ENCODE data around the gene SLC35F5. TPM values are rescaled to one million over a fixed set of nuclear protein-coding genes. Genes with fewer than 3 reads are reported as not detected.

The SLC35F5 gene
- polyA plus RNA-seq, 2 of the 4 experiments (the other 2 are of a cell fraction), result 45.6 to 86.6 TPM

GRCh38 chr2:113760400-113760799 is 4.0 kb upstream of the SLC35F5 start:
- ATAC-seq, result no peak

GRCh38 chr2:113757138-113757657 is 756 bp upstream of the SLC35F5 start:
- Histone ChIP-seq H3K4me2 (peak overlapping the region; percentile 76), H3K9me3 (no peaks in the 10 kb centered on the region), H3K27ac (peak overlapping the region; percentile 89 to 94), H3K4me1 (peaks cover 15% of the 10 kb centered on the region), H3K4me3 (peak overlapping the region; percentile 77)
- POLR2A ChIA-PET, result interaction anchor here (0.6 to 2.6 kb wide), 23 partner anchors 11 to 206 kb away, joined by 3 to 43 read pairs (median 5); partner anchors contain the start of gene ACTR3
- peak in 1 of 2 experiments; percentile 2; a peak in 3 of 6 replicates for ATAC-seq
- no peak for DNase-seq (ENCODE audit: low read depth in 1 of 2, low spot score in 1 of 2)
- TF ChIP-seq EHF (CRISPR knock-in tag; IDR thresholded peaks at IDR 0.05) (no peak), ZC3H11A (IDR thresholded peaks at IDR 0.05) (no peak), MAFK (IDR thresholded peaks at IDR 0.05; ENCODE audit: partially characterized antibody) (peak; percentile 45)
- CTCF ChIA-PET, result interaction anchor here (1.0 to 1.6 kb wide), 2 partner anchors 13 to 153 kb away, joined by 3 to 4 read pairs; no protein-coding TSS in a partner anchor
- WGBS (ENCODE audit: missing lambda C conversion rate), result 32% methylated on average over 17 of the region's 17 CpGs
- FAIRE-seq, result no peak

More at GRCh38 chr2:113760400-113760799, 4.0 kb upstream of the SLC35F5 start:
- ChIA-PET POLR2A (no interaction called here), CTCF (no interaction called here)
- TF ChIP-seq CEBPB (IDR thresholded peaks at IDR 0.05), result no peak
- TF ChIP-seq ESRRA (IDR thresholded peaks at IDR 0.05; ENCODE audit: borderline replicate concordance, low read length), result no peak
- 25% methylated on average over 1 of the region's 1 CpG for WGBS (ENCODE audit: missing lambda C conversion rate)
- no peak for FAIRE-seq
- H3K4me1 ChIP-seq, result peaks cover 3% of the 10 kb centered on the region; the same call in 1 of the 3 replicates
- no peak for DNase-seq (ENCODE audit: low read depth in 1 of 2, low spot score in 1 of 2)
- peaks cover 2% of the 10 kb centered on the region; the same call in 2 of the 3 replicates for H3K9me3 ChIP-seq
- H3K4me2 ChIP-seq, result no peak overlapping the region
- H3K27ac ChIP-seq, result no peak overlapping the region
- no peak overlapping the region for H3K4me3 ChIP-seq

DNA sequence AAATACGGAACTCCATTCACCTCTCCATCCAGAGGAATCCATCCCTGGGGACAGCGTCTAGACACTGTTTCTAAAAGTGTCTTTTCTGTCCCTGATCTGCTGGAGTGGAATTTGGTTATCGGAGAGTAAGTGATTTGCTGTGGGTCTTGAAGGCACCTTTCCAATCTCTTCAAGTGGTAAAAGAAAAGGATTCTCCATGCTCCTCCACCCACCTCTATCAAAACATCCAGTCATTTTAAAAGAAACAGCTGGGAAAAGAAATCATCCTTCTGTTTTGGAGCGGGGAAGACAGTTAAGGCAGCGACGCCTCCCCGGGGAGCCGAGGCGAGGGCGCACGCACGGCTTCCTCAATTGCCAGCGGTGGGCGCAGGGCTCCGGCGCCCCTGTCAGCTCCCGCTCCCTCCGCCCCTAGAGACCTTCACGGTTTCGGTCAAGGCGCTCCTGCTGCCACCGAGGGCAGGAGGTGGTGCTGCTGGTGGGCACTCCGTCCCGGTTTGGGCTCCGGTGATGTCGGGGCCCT is 547 bp downstream of the SLC35F5 start:
- H3K4me1 ChIP-seq, result peaks cover 15% of the 10 kb centered on the region
- ChIA-PET CTCF (interaction anchor here (0.7 to 1.6 kb wide), 7 partner anchors 16 to 157 kb away, joined by 3 to 5 read pairs (median 3); no protein-coding TSS in a partner anchor), POLR2A (interaction anchor here (0.7 to 2.6 kb wide), 20 partner anchors 10 to 207 kb away, joined by 3 to 43 read pairs (median 4); partner anchors contain the start of gene ACTR3)
- peak overlapping the region; percentile 74 for H3K4me2 ChIP-seq
- WGBS (ENCODE audit: missing lambda C conversion rate), result 4% methylated on average over 14 of the region's 26 CpGs
- peak; percentile 79 to 80 for ATAC-seq
- no peaks in the 10 kb centered on the region for H3K9me3 ChIP-seq
- TF ChIP-seq HDAC2 (IDR thresholded peaks at IDR 0.05) (0 out of 2 replicates have a peak, but pooled peaks have one; percentile 41), CBX8 (IDR thresholded peaks at IDR 0.05) (no peak)
- no peak for FAIRE-seq
- H3K4me3 ChIP-seq, result peak overlapping the region; percentile 77
- peak overlapping the region; percentile 89 to 94 for H3K27ac ChIP-seq
- no peak for DNase-seq (ENCODE audit: low read depth in 1 of 2, low spot score in 1 of 2)

DNA sequence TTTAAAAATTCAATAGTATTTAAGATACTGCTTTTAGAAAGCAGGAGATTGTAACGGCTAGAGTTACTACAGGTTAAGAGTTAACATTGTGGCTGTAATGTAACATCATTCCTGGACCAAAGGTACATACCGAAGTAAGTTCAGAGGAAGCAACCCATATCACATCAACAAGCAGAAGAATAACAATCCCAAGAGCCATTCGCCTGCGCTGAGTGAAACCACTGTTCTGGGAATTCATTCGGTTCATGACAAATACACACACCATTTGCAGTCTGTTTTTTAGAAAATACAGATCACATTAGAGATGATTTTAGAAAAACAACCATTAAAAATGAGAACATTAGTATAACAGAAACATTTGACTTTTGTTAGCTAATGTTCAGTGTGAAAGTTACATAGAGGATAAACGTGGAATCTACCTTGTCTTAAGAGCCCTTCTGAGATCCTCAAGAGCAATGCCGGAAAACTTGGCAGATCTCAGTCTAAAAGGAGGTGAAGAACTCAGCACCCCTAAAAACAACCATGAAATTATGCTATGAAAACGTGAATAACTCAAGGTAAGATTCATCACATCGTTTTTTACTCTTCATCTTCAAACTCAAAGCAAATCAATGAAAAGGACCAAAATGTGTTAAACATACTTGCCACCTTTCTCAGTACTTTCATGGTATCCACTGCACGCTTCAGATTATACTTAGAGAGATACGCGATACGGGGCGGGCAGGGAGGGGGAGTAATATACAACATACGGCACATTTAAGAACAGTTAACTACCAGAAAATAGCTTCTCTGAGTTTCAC is 1.2 kb downstream of the SLC35F5 start:
- no peak for TF ChIP-seq BHLHE40 (IDR thresholded peaks at IDR 0.05; ENCODE audit: low read depth, low read length)
- TF ChIP-seq RFX5 (IDR thresholded peaks at IDR 0.05), result no peak
- no peak for TF ChIP-seq SREBF2 (IDR thresholded peaks at IDR 0.05)
- no peak for TF ChIP-seq MAFK (IDR thresholded peaks at IDR 0.05; ENCODE audit: partially characterized antibody)
- TF ChIP-seq RNF2 (IDR thresholded peaks at IDR 0.05; ENCODE audit: borderline replicate concordance, low read depth), result no peak
- no peak for TF ChIP-seq EHF (CRISPR knock-in tag; IDR thresholded peaks at IDR 0.05)
- WGBS (ENCODE audit: missing lambda C conversion rate), result 14% methylated on average over 15 of the region's 15 CpGs
- FAIRE-seq, result no peak
- peak in 1 of 2 experiments; percentile 12 for DNase-seq (ENCODE audit: low read depth in 1 of 2, low spot score in 1 of 2)
- Histone ChIP-seq H3K9me3 (no peaks in the 10 kb centered on the region), H3K4me1 (peaks cover 15% of the 10 kb centered on the region), H3K4me3 (peak overlapping the region; percentile 77), H3K4me2 (peak overlapping the region; percentile 74), H3K27ac (peak overlapping the region; percentile 89 to 94)
- ATAC-seq, result peak; percentile 19 to 37; a peak in 4 of 6 replicates
- POLR2A ChIA-PET, result interaction anchor here (1.5 to 2.6 kb wide), 7 partner anchors 11 to 152 kb away, joined by 3 to 43 read pairs (median 7); partner anchors contain the start of gene ACTR3
- CTCF ChIA-PET, result interaction anchor here (0.7 to 1.5 kb wide), 5 partner anchors 15 to 139 kb away, joined by 3 to 5 read pairs (median 3); no protein-coding TSS in a partner anchor

DNA sequence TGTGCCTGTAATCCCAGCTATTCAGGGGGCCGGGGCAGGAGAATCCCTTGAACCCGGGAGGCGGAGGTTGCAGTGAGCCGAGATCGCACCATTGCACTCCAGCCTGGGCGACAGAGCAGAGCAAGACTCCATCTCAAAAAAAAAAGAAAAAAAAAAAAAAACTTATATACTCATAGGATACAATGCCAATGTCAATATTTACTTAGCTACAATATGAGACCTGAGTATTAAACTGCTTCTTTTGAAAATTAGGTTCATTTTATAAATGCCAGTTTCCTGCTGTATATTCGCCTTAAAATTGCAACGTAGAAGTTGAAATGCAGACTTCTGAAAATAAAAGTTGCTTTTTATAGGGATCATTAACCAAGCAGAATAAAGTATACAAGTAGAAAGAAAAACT is 2.3 kb downstream of the SLC35F5 start:
- H3K9me3 ChIP-seq, result no peaks in the 10 kb centered on the region
- no peak overlapping the region for H3K27ac ChIP-seq
- peaks cover 15% of the 10 kb centered on the region for H3K4me1 ChIP-seq
- ATAC-seq (no peak), DNase-seq (ENCODE audit: low read depth in 1 of 2, low spot score in 1 of 2) (no peak), FAIRE-seq (no peak)
- H3K4me3 ChIP-seq, result no peak overlapping the region
- ChIA-PET CTCF (interaction anchor here (0.6 kb wide), 1 partner anchor 797 kb away, joined by 3 read pairs; no protein-coding TSS in a partner anchor), POLR2A (no interaction called here)
- 93% methylated on average over 8 of the region's 8 CpGs for WGBS (ENCODE audit: missing lambda C conversion rate)
- peak overlapping the region; percentile 74 for H3K4me2 ChIP-seq
- TF ChIP-seq REST (IDR thresholded peaks at IDR 0.05) (no peak), CEBPB (IDR thresholded peaks at IDR 0.05) (no peak), MAX (IDR thresholded peaks at IDR 0.05) (no peak), KDM5A (IDR thresholded peaks at IDR 0.05) (no peak), RARB (CRISPR knock-in tag; IDR thresholded peaks at IDR 0.05) (no peak), TP53 (CRISPR knock-in tag; IDR thresholded peaks at IDR 0.05) (no peak), E2F6 (IDR thresholded peaks at IDR 0.05; ENCODE audit: borderline replicate concordance, low read depth) (no peak), JUNB (IDR thresholded peaks at IDR 0.05) (no peak), POLR2A (IDR thresholded peaks at IDR 0.05; ENCODE audit: low read length) (no peak), CBX8 (IDR thresholded peaks at IDR 0.05) (no peak), MAZ (IDR thresholded peaks at IDR 0.05; ENCODE audit: borderline replicate concordance, low read depth, low read length) (no peak), MAFK (IDR thresholded peaks at IDR 0.05; ENCODE audit: partially characterized antibody) (no peak), CHD2 (IDR thresholded peaks at IDR 0.05; ENCODE audit: low read length, partially characterized antibody) (no peak)

Measured in A549 (cell line).